ENCODE measurements around the gene BCAS3.

The BCAS3 gene

GRCh38 chr17:61168506-61168905 lies 490.9 kb downstream of the BCAS3 start:
- peak; percentile 74 for DNase-seq

- no peak for DNase-seq
Observed at GRCh38 chr17:61174310-61174709, 496.7 kb downstream of the BCAS3 start.

GRCh38 chr17:61175298-61176142 lies 497.9 kb downstream of the BCAS3 start:
- DNase-seq: no peak

- DNase-seq: no peak
Observed at GRCh38 chr17:61177351-61177750, 499.7 kb downstream of the BCAS3 start.

DNA sequence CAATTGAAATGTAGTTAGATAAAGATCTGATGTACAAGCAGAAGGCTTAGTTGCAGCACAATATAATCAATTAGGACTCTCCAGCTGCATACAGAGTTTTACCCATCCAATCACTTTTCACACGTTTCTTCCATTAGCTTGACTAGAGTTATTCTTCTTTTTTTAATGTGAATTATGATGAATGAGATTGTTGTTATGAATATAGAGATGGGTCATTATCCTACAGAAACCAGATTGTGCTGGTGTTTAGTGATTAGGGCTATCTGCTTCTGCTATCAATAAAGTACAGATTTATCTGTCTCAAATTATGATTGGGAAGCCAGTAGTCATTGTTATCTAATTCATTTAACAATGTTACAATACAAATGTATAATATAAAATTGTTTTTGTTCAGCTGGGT lies 500.6 kb downstream of the BCAS3 start:
- DNase-seq: no peak

- DNase-seq: no peak
Observed at GRCh38 chr17:61179380-61179806, 501.7 kb downstream of the BCAS3 start.

GRCh38 chr17:61183793-61184192 lies 506.1 kb downstream of the BCAS3 start:
- no peak for DNase-seq

- DNase-seq: no peak
Observed at GRCh38 chr17:61185385-61185784, 507.7 kb downstream of the BCAS3 start.

DNA sequence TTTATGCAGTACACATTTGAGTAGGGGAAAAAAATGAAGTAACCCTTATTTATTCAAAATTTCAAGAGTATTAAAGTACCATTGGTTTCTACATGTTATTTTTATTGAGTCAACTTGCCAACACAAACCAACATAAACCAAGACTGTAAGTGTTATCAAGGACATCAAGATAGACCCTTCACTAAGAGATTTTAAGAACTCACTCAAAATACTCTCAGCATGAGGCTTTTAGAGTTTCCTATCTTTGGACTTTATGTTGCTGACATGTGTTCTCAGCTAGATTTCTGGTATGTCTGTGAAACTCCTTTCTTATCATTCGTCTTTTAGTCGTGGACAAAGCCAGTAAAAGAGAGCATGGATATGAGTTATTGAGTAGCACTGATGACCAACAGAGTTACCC lies 509.4 kb downstream of the BCAS3 start:
- DNase-seq: no peak

GRCh38 chr17:61188081-61188480 lies 510.4 kb downstream of the BCAS3 start:
- no peak for DNase-seq

DNA sequence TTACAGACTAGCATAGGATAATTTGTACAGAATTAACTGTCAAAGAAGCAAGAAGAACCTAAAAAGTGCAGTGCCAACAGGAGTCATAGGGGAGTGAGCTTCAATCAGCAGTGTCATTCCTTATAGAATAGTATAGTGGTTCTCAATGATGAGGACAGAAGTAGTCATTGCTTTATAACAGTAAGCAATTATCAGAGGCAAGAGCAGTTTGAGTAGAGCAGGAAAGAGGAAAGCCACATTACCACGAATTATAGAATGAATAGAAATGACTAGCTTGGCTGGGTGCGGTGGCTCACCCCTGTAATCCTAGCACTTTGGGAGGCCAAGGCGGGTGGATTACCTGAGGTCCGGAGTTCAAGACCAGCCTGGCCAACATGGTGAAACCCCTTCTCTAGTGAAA lies 512.3 kb downstream of the BCAS3 start:
- DNase-seq: no peak

DNA sequence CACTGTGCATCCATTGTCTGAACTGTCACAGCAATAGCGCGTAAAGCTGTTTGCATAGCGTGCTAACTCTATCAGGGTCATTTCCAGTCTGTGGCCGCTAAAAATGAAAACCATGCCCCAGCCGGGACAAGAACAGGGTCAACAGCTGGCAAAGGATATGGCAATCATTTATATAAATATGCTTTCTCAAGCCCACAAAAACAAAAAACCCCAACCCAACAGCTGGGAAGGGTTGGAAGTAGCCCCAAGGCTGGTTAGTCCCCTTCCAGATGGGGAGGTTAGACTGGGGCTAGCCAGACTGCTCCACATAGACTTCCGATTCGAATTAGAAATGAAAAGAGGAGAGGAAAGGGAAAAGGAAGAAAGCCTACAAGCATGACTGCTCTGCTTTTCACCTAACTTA lies 518.7 kb downstream of the BCAS3 start:
- no peak for DNase-seq

- DNase-seq: no peak
Observed at GRCh38 chr17:61196799-61197198, 519.1 kb downstream of the BCAS3 start.

GRCh38 chr17:61199431-61200338 lies 522.0 kb downstream of the BCAS3 start:
- DNase-seq: no peak

- peak; percentile 27 for DNase-seq
Observed at GRCh38 chr17:61200339-61200715, 522.7 kb downstream of the BCAS3 start.

GRCh38 chr17:61201211-61201610 lies 523.6 kb downstream of the BCAS3 start:
- peak; percentile 93 for DNase-seq

DNA sequence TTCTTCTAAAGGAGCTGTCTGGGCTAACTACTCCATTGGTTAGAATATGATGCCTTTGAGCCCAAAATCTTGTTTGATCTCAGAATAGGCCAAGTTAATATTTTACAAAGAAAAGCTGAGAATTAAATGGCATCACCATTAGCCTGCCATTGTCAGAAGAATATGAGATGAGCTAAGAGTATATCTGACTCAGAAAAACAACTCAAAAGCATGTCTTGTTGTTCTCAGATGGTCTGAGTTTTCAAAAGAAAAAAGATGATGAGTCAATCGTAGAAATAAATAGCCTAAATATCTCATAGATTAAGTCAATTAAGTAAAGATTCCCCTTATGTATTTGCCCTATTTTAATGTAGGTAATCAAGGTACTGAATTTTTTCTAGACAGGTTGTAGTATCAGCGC lies 524.9 kb downstream of the BCAS3 start:
- DNase-seq: peak; percentile 72

- no peak for DNase-seq
Observed at GRCh38 chr17:61203671-61204131, 526.0 kb downstream of the BCAS3 start.

DNA sequence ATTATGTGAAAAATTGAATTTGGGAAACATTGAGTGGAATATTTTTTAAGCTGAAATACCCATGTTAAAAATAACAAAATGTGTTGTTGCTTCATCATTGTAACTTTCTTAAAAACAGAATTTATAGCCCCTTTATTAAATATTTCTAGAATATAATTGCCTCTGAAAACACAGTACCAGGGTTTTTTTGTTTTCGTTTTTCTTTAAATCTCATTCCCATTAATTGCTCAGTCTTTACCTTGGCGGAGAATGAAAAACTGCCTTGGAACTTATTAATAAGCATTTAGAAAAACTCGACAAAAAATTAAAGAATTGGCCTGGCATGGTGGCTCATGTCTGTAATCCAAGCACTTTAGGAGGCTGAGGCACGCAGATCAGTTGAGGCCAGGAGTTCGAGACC lies 526.8 kb downstream of the BCAS3 start:
- no peak for DNase-seq

GRCh38 chr17:61205401-61205800 lies 527.8 kb downstream of the BCAS3 start:
- DNase-seq: no peak

- no peak for DNase-seq
Observed at GRCh38 chr17:61205931-61206330, 528.3 kb downstream of the BCAS3 start.

DNA sequence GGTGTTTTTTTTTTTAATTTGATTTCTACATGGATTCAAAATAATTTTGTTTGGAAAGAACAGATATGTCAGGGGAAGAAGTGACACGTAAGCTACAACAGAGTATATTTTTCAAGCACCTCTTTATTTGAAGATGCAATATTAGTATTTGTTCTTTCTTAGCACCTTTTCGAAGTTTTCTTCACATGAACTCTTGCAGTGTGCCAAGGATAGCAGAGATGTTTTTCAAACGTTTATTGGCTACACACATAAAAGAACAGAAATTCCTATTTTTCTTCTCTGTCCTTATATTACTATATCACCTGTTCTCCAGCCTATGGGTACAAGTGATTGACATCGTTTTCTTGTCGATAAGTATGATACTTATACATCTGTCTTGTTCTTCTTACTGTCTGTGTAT lies 529.3 kb downstream of the BCAS3 start:
- DNase-seq: no peak

DNA sequence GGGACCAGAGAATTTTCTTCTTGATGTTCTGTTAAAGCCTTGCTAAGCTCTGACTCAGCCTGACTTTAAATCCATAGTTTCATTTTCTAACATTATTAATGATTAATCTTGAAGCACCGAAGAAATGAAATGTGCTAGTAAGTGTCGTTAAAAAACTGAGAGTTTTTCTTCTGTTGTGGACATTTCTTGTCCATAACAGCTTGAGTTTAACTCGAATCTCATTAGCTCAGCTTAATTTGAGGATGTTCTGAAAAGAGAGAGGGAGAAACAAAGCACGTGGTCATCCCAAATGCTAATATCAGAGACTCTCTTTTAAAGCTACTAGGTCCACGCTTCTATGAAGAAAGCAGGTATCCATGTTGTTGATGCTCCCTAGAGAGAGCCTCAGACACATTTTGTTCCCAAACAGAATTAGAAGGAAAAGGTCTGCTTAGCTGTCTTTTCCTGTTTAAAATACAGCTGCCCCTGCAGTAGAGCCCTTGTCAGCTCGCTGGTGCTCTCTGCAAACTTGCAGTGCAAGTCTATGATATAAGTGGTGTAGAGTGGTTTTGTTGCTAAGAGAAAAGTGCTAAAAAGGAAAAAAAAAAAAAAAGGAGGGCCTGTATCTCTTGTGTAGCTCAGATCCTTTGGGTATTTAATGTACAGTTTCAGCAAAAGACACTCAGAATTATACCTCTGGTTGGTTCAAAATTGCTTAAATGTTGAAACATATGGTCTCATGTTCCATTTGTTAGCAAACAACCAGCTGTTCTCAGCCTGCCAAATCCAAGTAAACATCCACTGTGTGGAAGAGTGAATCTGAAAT lies 530.9 kb downstream of the BCAS3 start:
- peak; percentile 32 for DNase-seq
